22Rv1 (cell line): ENCODE results near the gene DHRS12.

Experiments
- ZFX ChIP-seq: fragments of 450-650 bp; IDR thresholded peaks from 2 replicates; pipeline ENCODE4 v1.6.1; 2017; ENCODE audit warnings: antibody characterized with exemption, borderline replicate concordance
- TF ChIP-seq, protein P1 (sequence below): fragments of 450-650 bp; IDR thresholded peaks from 2 replicates; pipeline ENCODE4 v1.5.1; 2017; ENCODE audit warnings: mild to moderate bottlenecking

DNA sequence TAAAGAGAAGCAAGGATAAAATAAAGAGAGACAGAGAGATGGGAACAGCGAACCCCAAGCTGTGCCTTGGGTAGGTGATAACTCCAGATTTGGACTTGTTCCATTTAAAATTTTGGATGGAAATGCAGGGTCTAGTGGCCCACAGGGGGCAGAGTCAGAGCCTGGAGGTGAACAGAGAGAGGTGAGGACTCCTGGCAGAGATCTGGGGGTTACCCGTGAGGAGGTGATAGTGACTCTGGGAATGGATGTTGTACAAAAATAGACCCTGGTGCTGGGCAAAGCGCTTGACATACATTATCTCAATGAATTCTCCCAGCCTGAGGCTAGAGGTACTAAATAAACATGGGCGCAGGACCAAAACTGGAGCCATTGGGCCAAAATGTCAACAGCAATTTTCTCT lies 14.3 kb upstream of the DHRS12 start:
- TF ChIP-seq, protein P1, sequence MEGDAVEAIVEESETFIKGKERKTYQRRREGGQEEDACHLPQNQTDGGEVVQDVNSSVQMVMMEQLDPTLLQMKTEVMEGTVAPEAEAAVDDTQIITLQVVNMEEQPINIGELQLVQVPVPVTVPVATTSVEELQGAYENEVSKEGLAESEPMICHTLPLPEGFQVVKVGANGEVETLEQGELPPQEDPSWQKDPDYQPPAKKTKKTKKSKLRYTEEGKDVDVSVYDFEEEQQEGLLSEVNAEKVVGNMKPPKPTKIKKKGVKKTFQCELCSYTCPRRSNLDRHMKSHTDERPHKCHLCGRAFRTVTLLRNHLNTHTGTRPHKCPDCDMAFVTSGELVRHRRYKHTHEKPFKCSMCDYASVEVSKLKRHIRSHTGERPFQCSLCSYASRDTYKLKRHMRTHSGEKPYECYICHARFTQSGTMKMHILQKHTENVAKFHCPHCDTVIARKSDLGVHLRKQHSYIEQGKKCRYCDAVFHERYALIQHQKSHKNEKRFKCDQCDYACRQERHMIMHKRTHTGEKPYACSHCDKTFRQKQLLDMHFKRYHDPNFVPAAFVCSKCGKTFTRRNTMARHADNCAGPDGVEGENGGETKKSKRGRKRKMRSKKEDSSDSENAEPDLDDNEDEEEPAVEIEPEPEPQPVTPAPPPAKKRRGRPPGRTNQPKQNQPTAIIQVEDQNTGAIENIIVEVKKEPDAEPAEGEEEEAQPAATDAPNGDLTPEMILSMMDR = no peak
- TF ChIP-seq ZFX = no peak
